ENCODE measurements around the gene MED22.
A peak's percentile ranks its signal among the peaks of the same experiment; 100 is the strongest.

The MED22 gene

GRCh38 chr9:133359399-133360175 lies 11.7 kb upstream of the MED22 start:
- Histone ChIP-seq H3K4me3 (ENCODE audit: low read length) (no peak overlapping the region), H3K36me3 (ENCODE audit: control insufficient read depth, insufficient read depth, low read length) (peaks cover 30% of the 10 kb centered on the region), H3K27ac (ENCODE audit: low read depth, low read length) (no peak overlapping the region), H3K27me3 (ENCODE audit: control insufficient read depth, insufficient read depth, low read length) (no peaks in the 10 kb centered on the region), H3K9ac (ENCODE audit: low read length) (no peak overlapping the region), H3K4me1 (ENCODE audit: control insufficient read depth, insufficient read depth, low read length) (peaks cover 3% of the 10 kb centered on the region)

GRCh38 chr9:133357656-133358055 lies 9.7 kb upstream of the MED22 start:
- Histone ChIP-seq H3K36me3 (ENCODE audit: control insufficient read depth, insufficient read depth, low read length) (peaks cover 27% of the 10 kb centered on the region), H3K4me3 (ENCODE audit: low read length) (no peak overlapping the region), H3K27ac (ENCODE audit: low read depth, low read length) (no peak overlapping the region), H3K4me1 (ENCODE audit: control insufficient read depth, insufficient read depth, low read length) (peaks cover 3% of the 10 kb centered on the region), H3K9ac (ENCODE audit: low read length) (no peak overlapping the region), H3K27me3 (ENCODE audit: control insufficient read depth, insufficient read depth, low read length) (no peaks in the 10 kb centered on the region)

- H3K4me1 ChIP-seq (ENCODE audit: control insufficient read depth, insufficient read depth, low read length) = peaks cover 3% of the 10 kb centered on the region
- H3K27ac ChIP-seq (ENCODE audit: low read depth, low read length) = peak within 1 kb of the TSS; percentile 60
- H3K36me3 ChIP-seq (ENCODE audit: control insufficient read depth, insufficient read depth, low read length) = peaks cover 32% of the 10 kb centered on the region
- H3K27me3 ChIP-seq (ENCODE audit: control insufficient read depth, insufficient read depth, low read length) = no peaks in the 10 kb centered on the region
- peak within 1 kb of the TSS; percentile 87 for H3K9ac ChIP-seq (ENCODE audit: low read length)
- peak within 1 kb of the TSS; percentile 77 for H3K4me3 ChIP-seq (ENCODE audit: low read length)
Measured at GRCh38 chr9:133356391-133357091, 8.6 kb upstream of the MED22 start, which contains the start of the genes SURF1 and SURF2. SURF1 (minus strand) TSS chr9:133356487; CDS start chr9:133356453, 34 bp downstream. SURF2 (plus strand) TSS chr9:133356550; CDS start chr9:133356593, 43 bp downstream.

GRCh38 chr9:133355881-133356357 lies 8.0 kb upstream of the MED22 start:
- Histone ChIP-seq H3K27ac (ENCODE audit: low read depth, low read length) (peak overlapping the region; percentile 6), H3K27me3 (ENCODE audit: control insufficient read depth, insufficient read depth, low read length) (no peaks in the 10 kb centered on the region), H3K36me3 (ENCODE audit: control insufficient read depth, insufficient read depth, low read length) (peaks cover 34% of the 10 kb centered on the region), H3K4me3 (ENCODE audit: low read length) (peak overlapping the region; percentile 71), H3K9ac (ENCODE audit: low read length) (peak overlapping the region; percentile 87), H3K4me1 (ENCODE audit: control insufficient read depth, insufficient read depth, low read length) (peaks cover 3% of the 10 kb centered on the region)

- peaks cover 33% of the 10 kb centered on the region for H3K36me3 ChIP-seq (ENCODE audit: control insufficient read depth, insufficient read depth, low read length)
- peaks cover 3% of the 10 kb centered on the region for H3K4me1 ChIP-seq (ENCODE audit: control insufficient read depth, insufficient read depth, low read length)
- no peak overlapping the region for H3K9ac ChIP-seq (ENCODE audit: low read length)
- no peak overlapping the region for H3K27ac ChIP-seq (ENCODE audit: low read depth, low read length)
- H3K27me3 ChIP-seq (ENCODE audit: control insufficient read depth, insufficient read depth, low read length) = no peaks in the 10 kb centered on the region
- no peak overlapping the region for H3K4me3 ChIP-seq (ENCODE audit: low read length)
Measured at GRCh38 chr9:133354766-133355165, 6.8 kb upstream of the MED22 start.

- Histone ChIP-seq H3K27me3 (ENCODE audit: control insufficient read depth, insufficient read depth, low read length) (no peaks in the 10 kb centered on the region), H3K9ac (ENCODE audit: low read length) (no peak overlapping the region), H3K4me3 (ENCODE audit: low read length) (no peak overlapping the region), H3K4me1 (ENCODE audit: control insufficient read depth, insufficient read depth, low read length) (peaks cover 8% of the 10 kb centered on the region), H3K36me3 (ENCODE audit: control insufficient read depth, insufficient read depth, low read length) (peaks cover 31% of the 10 kb centered on the region), H3K27ac (ENCODE audit: low read depth, low read length) (no peak overlapping the region)
Measured at GRCh38 chr9:133353548-133353947, 5.6 kb upstream of the MED22 start.

- H3K36me3 ChIP-seq (ENCODE audit: control insufficient read depth, insufficient read depth, low read length) = peaks cover 31% of the 10 kb centered on the region
- no peak overlapping the region for H3K4me3 ChIP-seq (ENCODE audit: low read length)
- H3K9ac ChIP-seq (ENCODE audit: low read length) = no peak overlapping the region
- H3K4me1 ChIP-seq (ENCODE audit: control insufficient read depth, insufficient read depth, low read length) = peaks cover 8% of the 10 kb centered on the region
- H3K27me3 ChIP-seq (ENCODE audit: control insufficient read depth, insufficient read depth, low read length) = no peaks in the 10 kb centered on the region
- no peak overlapping the region for H3K27ac ChIP-seq (ENCODE audit: low read depth, low read length)
Measured at GRCh38 chr9:133352635-133353340, 4.9 kb upstream of the MED22 start.

- Histone ChIP-seq H3K4me1 (ENCODE audit: control insufficient read depth, insufficient read depth, low read length) (peaks cover 6% of the 10 kb centered on the region), H3K4me3 (ENCODE audit: low read length) (no peak overlapping the region), H3K27ac (ENCODE audit: low read depth, low read length) (no peak overlapping the region), H3K9ac (ENCODE audit: low read length) (no peak overlapping the region), H3K36me3 (ENCODE audit: control insufficient read depth, insufficient read depth, low read length) (peaks cover 31% of the 10 kb centered on the region), H3K27me3 (ENCODE audit: control insufficient read depth, insufficient read depth, low read length) (no peaks in the 10 kb centered on the region)
Measured at GRCh38 chr9:133351908-133352634, 4.1 kb upstream of the MED22 start.

- no peak overlapping the region for H3K4me3 ChIP-seq (ENCODE audit: low read length)
- no peaks in the 10 kb centered on the region for H3K27me3 ChIP-seq (ENCODE audit: control insufficient read depth, insufficient read depth, low read length)
- H3K27ac ChIP-seq (ENCODE audit: low read depth, low read length) = no peak overlapping the region
- H3K9ac ChIP-seq (ENCODE audit: low read length) = no peak overlapping the region
- H3K36me3 ChIP-seq (ENCODE audit: control insufficient read depth, insufficient read depth, low read length) = peaks cover 31% of the 10 kb centered on the region
- peaks cover 8% of the 10 kb centered on the region for H3K4me1 ChIP-seq (ENCODE audit: control insufficient read depth, insufficient read depth, low read length)
Measured at GRCh38 chr9:133351526-133351907, 3.6 kb upstream of the MED22 start.

- H3K4me1 ChIP-seq (ENCODE audit: control insufficient read depth, insufficient read depth, low read length) = peaks cover 12% of the 10 kb centered on the region
- H3K27me3 ChIP-seq (ENCODE audit: control insufficient read depth, insufficient read depth, low read length) = no peaks in the 10 kb centered on the region
- H3K4me3 ChIP-seq (ENCODE audit: low read length) = no peak overlapping the region
- no peak overlapping the region for H3K9ac ChIP-seq (ENCODE audit: low read length)
- H3K36me3 ChIP-seq (ENCODE audit: control insufficient read depth, insufficient read depth, low read length) = peaks cover 38% of the 10 kb centered on the region
- no peak overlapping the region for H3K27ac ChIP-seq (ENCODE audit: low read depth, low read length)
Measured at GRCh38 chr9:133349965-133350616, 2.2 kb upstream of the MED22 start.

- Histone ChIP-seq H3K4me1 (ENCODE audit: control insufficient read depth, insufficient read depth, low read length) (peaks cover 12% of the 10 kb centered on the region), H3K36me3 (ENCODE audit: control insufficient read depth, insufficient read depth, low read length) (peaks cover 45% of the 10 kb centered on the region), H3K27ac (ENCODE audit: low read depth, low read length) (peak overlapping the region; percentile 88), H3K4me3 (ENCODE audit: low read length) (peak overlapping the region; percentile 96), H3K9ac (ENCODE audit: low read length) (peak overlapping the region; percentile 79), H3K27me3 (ENCODE audit: control insufficient read depth, insufficient read depth, low read length) (no peaks in the 10 kb centered on the region)
Measured at GRCh38 chr9:133348718-133349573, 1.0 kb upstream of the MED22 start.

Measured in rectal smooth muscle tissue (tissue), 1 donor.